ENCODE measurements around the gene IL1RAP.

Gene IL1RAP

GRCh38 chr3:190568036-190568435 is 54.2 kb downstream of the IL1RAP start:
- DNase-seq (ENCODE audit: low read depth in 2 of 3, low spot score in 2 of 3): no peak

- no peak for DNase-seq (ENCODE audit: low read depth in 2 of 3, low spot score in 2 of 3)
Observed at GRCh38 chr3:190574473-190574872, 60.6 kb downstream of the IL1RAP start.

GRCh38 chr3:190575437-190576185 is 61.7 kb downstream of the IL1RAP start:
- DNase-seq (ENCODE audit: low read depth in 2 of 3, low spot score in 2 of 3): no peak

GRCh38 chr3:190577225-190577624 is 63.3 kb downstream of the IL1RAP start:
- DNase-seq (ENCODE audit: low read depth in 2 of 3, low spot score in 2 of 3): no peak

- DNase-seq (ENCODE audit: low read depth in 2 of 3, low spot score in 2 of 3): no peak
Observed at GRCh38 chr3:190579514-190580137, 65.7 kb downstream of the IL1RAP start.

GRCh38 chr3:190580417-190580816 is 66.5 kb downstream of the IL1RAP start:
- no peak for DNase-seq (ENCODE audit: low read depth in 2 of 3, low spot score in 2 of 3)

GRCh38 chr3:190581041-190581541 is 67.2 kb downstream of the IL1RAP start:
- no peak for DNase-seq (ENCODE audit: low read depth in 2 of 3, low spot score in 2 of 3)

- DNase-seq (ENCODE audit: low read depth in 2 of 3, low spot score in 2 of 3): no peak
Observed at GRCh38 chr3:190582667-190583066, 68.8 kb downstream of the IL1RAP start.

GRCh38 chr3:190585805-190586630 is 72.1 kb downstream of the IL1RAP start:
- peak in 1 of 3 experiments; percentile 23 for DNase-seq (ENCODE audit: low read depth in 2 of 3, low spot score in 2 of 3)

GRCh38 chr3:190586631-190587011 is 72.7 kb downstream of the IL1RAP start:
- DNase-seq (ENCODE audit: low read depth in 2 of 3, low spot score in 2 of 3): no peak

- no peak for DNase-seq (ENCODE audit: low read depth in 2 of 3, low spot score in 2 of 3)
Observed at GRCh38 chr3:190588570-190588969, 74.7 kb downstream of the IL1RAP start.

GRCh38 chr3:190589326-190589725 is 75.4 kb downstream of the IL1RAP start:
- DNase-seq (ENCODE audit: low read depth in 2 of 3, low spot score in 2 of 3): no peak

- DNase-seq (ENCODE audit: low read depth in 2 of 3, low spot score in 2 of 3): no peak
Observed at GRCh38 chr3:190591080-190591479, 77.2 kb downstream of the IL1RAP start.

- no peak for DNase-seq (ENCODE audit: low read depth in 2 of 3, low spot score in 2 of 3)
Observed at GRCh38 chr3:190593075-190593474, 79.2 kb downstream of the IL1RAP start.

GRCh38 chr3:190594171-190594570 is 80.3 kb downstream of the IL1RAP start:
- no peak for DNase-seq (ENCODE audit: low read depth in 2 of 3, low spot score in 2 of 3)

- no peak for DNase-seq (ENCODE audit: low read depth in 2 of 3, low spot score in 2 of 3)
Observed at GRCh38 chr3:190595179-190595795, 81.4 kb downstream of the IL1RAP start.

- DNase-seq (ENCODE audit: low read depth in 2 of 3, low spot score in 2 of 3): no peak
Observed at GRCh38 chr3:190595807-190596206, 81.9 kb downstream of the IL1RAP start.

GRCh38 chr3:190596349-190597285 is 82.7 kb downstream of the IL1RAP start:
- no peak for DNase-seq (ENCODE audit: low read depth in 2 of 3, low spot score in 2 of 3)

GRCh38 chr3:190597291-190597690 is 83.4 kb downstream of the IL1RAP start:
- no peak for DNase-seq (ENCODE audit: low read depth in 2 of 3, low spot score in 2 of 3)

- DNase-seq (ENCODE audit: low read depth in 2 of 3, low spot score in 2 of 3): no peak
Observed at GRCh38 chr3:190601622-190602021, 87.7 kb downstream of the IL1RAP start.
